Measurements from ENCODE around the gene LRRTM2. TPM values are rescaled to one million over a fixed set of nuclear protein-coding genes. Genes with fewer than 3 reads are reported as not detected.
A peak's percentile ranks its signal among the peaks of the same experiment; 100 is the strongest.

Gene LRRTM2
- total RNA-seq, 1 donor from 2014 or later, result not detected

DNA sequence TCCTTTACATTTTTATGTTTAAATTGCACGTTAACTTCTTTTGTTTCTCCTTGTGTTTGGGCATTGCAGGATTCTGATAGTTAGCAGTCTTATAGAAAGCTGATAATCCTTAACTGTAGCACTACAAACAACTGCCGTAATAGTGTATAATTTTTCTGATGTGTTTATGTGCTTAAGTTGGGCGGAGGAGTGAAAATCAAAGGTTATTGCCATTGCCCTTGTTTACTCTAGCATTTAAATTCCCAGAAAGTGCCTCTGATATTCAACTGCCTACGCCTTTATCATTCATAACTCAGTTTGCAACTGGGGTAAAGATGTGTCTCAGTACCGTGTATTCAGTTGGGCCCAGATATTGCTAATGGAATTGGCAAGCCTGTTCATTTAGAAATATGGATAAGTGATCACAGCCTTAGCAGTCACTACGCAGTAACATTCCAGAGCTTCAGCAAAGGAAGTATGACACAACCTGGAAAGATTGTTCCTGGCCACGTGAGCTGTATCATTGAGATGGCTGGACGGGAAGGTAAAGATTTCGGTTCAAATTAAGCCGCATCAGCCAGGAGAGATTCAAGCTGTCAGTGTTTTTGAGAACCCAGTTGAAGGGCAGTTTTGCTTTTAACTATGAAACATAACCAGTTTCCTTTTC, 28.1 kb upstream of the LRRTM2 start:
- H3K27ac ChIP-seq, result no peak overlapping the region
- H3K27me3 Mint-ChIP-seq (ENCODE audit: insufficient read depth, low read depth), result peaks cover 3% of the 10 kb centered on the region
- H3K4me2 ChIP-seq, result no peak overlapping the region
- peaks cover 5% of the 10 kb centered on the region for H3K36me3 ChIP-seq
- H3F3A ChIP-seq (ENCODE audit: low read depth), result no peaks in the 10 kb centered on the region
- H3K4me3 Mint-ChIP-seq, result no peak overlapping the region
- no peak overlapping the region for H3K4me3 ChIP-seq
- peaks cover 59% of the 10 kb centered on the region for H3K36me3 Mint-ChIP-seq
- no peaks in the 10 kb centered on the region for H4K20me1 ChIP-seq (ENCODE audit: low read depth)
- no peak overlapping the region for H3K9ac ChIP-seq
- H3K4me1 ChIP-seq, result peaks cover 5% of the 10 kb centered on the region
- peak overlapping the region; percentile 13 for H3K27ac Mint-ChIP-seq
- TF ChIP-seq, protein P1, sequence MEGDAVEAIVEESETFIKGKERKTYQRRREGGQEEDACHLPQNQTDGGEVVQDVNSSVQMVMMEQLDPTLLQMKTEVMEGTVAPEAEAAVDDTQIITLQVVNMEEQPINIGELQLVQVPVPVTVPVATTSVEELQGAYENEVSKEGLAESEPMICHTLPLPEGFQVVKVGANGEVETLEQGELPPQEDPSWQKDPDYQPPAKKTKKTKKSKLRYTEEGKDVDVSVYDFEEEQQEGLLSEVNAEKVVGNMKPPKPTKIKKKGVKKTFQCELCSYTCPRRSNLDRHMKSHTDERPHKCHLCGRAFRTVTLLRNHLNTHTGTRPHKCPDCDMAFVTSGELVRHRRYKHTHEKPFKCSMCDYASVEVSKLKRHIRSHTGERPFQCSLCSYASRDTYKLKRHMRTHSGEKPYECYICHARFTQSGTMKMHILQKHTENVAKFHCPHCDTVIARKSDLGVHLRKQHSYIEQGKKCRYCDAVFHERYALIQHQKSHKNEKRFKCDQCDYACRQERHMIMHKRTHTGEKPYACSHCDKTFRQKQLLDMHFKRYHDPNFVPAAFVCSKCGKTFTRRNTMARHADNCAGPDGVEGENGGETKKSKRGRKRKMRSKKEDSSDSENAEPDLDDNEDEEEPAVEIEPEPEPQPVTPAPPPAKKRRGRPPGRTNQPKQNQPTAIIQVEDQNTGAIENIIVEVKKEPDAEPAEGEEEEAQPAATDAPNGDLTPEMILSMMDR (IDR thresholded peaks at IDR 0.05), result no peak
- TF ChIP-seq EZH2phosphoT487 (IDR thresholded peaks at IDR 0.05) (no peak), EZH2 (IDR thresholded peaks at IDR 0.05) (no peak)
- no peaks in the 10 kb centered on the region for H3K9me3 ChIP-seq (ENCODE audit: low read depth)
- no peak for DNase-seq (ENCODE audit: low spot score)
- H3K4me1 Mint-ChIP-seq, result peaks cover 24% of the 10 kb centered on the region
- no peaks in the 10 kb centered on the region for H3K27me3 ChIP-seq
- H3K9me3 Mint-ChIP-seq, result peaks cover 3% of the 10 kb centered on the region
- H2AFZ ChIP-seq (replicated peaks), result no peak overlapping the region
- H3K79me2 ChIP-seq (ENCODE audit: low read depth), result peaks cover 5% of the 10 kb centered on the region

DNA sequence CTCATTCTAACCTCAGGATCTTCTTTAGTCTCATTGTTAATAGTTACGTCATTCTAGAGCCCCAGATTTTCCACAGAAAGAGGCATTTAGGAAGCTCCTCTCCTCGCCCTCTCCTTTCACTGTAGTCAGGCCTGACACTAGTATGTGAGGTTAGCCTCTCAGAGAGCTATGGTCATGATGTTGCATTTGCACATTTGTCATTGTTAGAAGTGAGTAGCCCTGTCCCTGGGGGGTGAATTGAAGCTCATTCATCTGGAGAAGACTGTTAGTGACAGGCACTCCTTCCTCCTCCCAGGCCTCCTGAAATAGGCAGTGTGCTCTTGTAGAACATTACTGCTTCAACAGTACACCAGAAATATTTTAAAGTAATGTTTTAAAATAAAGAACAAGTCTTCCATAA, 26.6 kb upstream of the LRRTM2 start:
- Mint-ChIP-seq H3K27me3 (ENCODE audit: insufficient read depth, low read depth) (peaks cover 3% of the 10 kb centered on the region), H3K27ac (peak overlapping the region; percentile 82), H3K4me3 (no peak overlapping the region), H3K9me3 (peaks cover 3% of the 10 kb centered on the region), H3K4me1 (peaks cover 24% of the 10 kb centered on the region), H3K36me3 (peaks cover 58% of the 10 kb centered on the region)
- H3K9ac ChIP-seq, result no peak overlapping the region
- no peak overlapping the region for H2AFZ ChIP-seq (replicated peaks)
- no peaks in the 10 kb centered on the region for H3K9me3 ChIP-seq (ENCODE audit: low read depth)
- peaks cover 5% of the 10 kb centered on the region for H3K4me1 ChIP-seq
- H3F3A ChIP-seq (ENCODE audit: low read depth), result no peaks in the 10 kb centered on the region
- peak; percentile 17 for DNase-seq (ENCODE audit: low spot score)
- H3K27me3 ChIP-seq, result no peaks in the 10 kb centered on the region
- no peak overlapping the region for H3K27ac ChIP-seq
- H4K20me1 ChIP-seq (ENCODE audit: low read depth), result no peaks in the 10 kb centered on the region
- H3K4me3 ChIP-seq, result no peak overlapping the region
- H3K79me2 ChIP-seq (ENCODE audit: low read depth), result peaks cover 9% of the 10 kb centered on the region
- H3K4me2 ChIP-seq, result no peak overlapping the region
- TF ChIP-seq EZH2phosphoT487 (IDR thresholded peaks at IDR 0.05) (no peak), EZH2 (IDR thresholded peaks at IDR 0.05) (no peak)
- TF ChIP-seq, protein P1 (IDR thresholded peaks at IDR 0.05), result no peak
- H3K36me3 ChIP-seq, result peaks cover 5% of the 10 kb centered on the region

DNA sequence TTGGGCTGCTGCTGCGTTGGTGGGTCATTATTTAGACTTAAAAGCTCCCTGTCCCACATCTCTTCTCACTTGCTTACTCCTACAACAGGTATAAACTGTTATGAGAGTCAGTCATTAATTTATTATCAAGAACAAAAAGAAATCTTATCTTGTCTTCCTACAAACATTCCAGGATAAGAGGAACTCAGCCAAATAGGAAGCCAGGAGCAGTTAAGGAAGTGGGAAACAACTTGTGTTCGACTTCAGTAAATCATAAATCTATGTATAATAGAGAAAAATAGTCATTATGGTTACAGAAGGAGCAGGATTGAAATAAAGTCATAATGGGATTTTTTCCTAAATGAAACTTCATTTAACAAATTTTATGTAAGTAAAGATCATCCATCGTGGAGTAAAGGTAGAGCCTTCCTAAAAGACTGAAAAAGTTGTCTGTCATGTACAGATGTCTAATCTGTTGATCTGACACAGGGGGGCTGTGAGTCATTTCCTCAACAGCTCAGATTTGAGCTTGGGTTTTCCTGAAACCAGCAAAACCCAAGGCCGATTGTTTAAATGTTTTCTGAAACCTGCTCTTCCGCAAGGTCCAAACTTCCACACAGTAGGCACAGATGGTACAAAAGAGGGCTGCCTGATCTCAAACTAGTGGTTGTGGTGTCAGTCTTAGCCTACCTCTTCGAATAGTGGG, 25.3 kb upstream of the LRRTM2 start:
- no peaks in the 10 kb centered on the region for H3F3A ChIP-seq (ENCODE audit: low read depth)
- H3K79me2 ChIP-seq (ENCODE audit: low read depth), result peaks cover 9% of the 10 kb centered on the region
- no peak for TF ChIP-seq EZH2 (IDR thresholded peaks at IDR 0.05)
- TF ChIP-seq EZH2phosphoT487 (IDR thresholded peaks at IDR 0.05), result no peak
- TF ChIP-seq, protein P1 (IDR thresholded peaks at IDR 0.05), result no peak
- H3K9me3 ChIP-seq (ENCODE audit: low read depth), result no peaks in the 10 kb centered on the region
- peaks cover 5% of the 10 kb centered on the region for H3K36me3 ChIP-seq
- H4K20me1 ChIP-seq (ENCODE audit: low read depth), result no peaks in the 10 kb centered on the region
- H3K4me1 ChIP-seq, result peaks cover 5% of the 10 kb centered on the region
- no peak overlapping the region for H3K4me3 ChIP-seq
- Mint-ChIP-seq H3K27ac (no peak overlapping the region), H3K27me3 (ENCODE audit: insufficient read depth, low read depth) (peaks cover 5% of the 10 kb centered on the region), H3K36me3 (peaks cover 50% of the 10 kb centered on the region), H3K4me3 (no peak overlapping the region), H3K4me1 (peaks cover 24% of the 10 kb centered on the region), H3K9me3 (peaks cover 3% of the 10 kb centered on the region)
- H3K27ac ChIP-seq, result no peak overlapping the region
- no peak overlapping the region for H3K4me2 ChIP-seq
- no peak overlapping the region for H2AFZ ChIP-seq (replicated peaks)
- H3K27me3 ChIP-seq, result no peaks in the 10 kb centered on the region
- no peak overlapping the region for H3K9ac ChIP-seq
- no peak for DNase-seq (ENCODE audit: low spot score)

Measured in neural progenitor cell (in vitro differentiated cells).